Stimulated activated CD8-positive, alpha-beta memory T cell treated with anti-CD3 and anti-CD28 coated beads, Interleukin-7, amount 100 ng/mL, for 4 hours (primary cell): ENCODE data around the gene SDK2.

Source experiments
- DNase-seq, 2 donors: peaks; one replicate each; pipeline ENCODE4 v3.0.0-alpha.2; 2020; ENCODE audit warnings: low read depth in 2 of 2

Gene SDK2

GRCh38 chr17:73586275-73586832, 57.9 kb downstream of the SDK2 start:
- no peak for DNase-seq

- no peak for DNase-seq
Observed at GRCh38 chr17:73585583-73585982, 58.7 kb downstream of the SDK2 start.

- no peak for DNase-seq
Observed at GRCh38 chr17:73584987-73585386, 59.3 kb downstream of the SDK2 start.

- no peak for DNase-seq
Observed at GRCh38 chr17:73584049-73584448, 60.2 kb downstream of the SDK2 start.

GRCh38 chr17:73582821-73583220, 61.4 kb downstream of the SDK2 start:
- no peak for DNase-seq

- no peak for DNase-seq
Observed at GRCh38 chr17:73582359-73582758, 61.9 kb downstream of the SDK2 start.

- no peak for DNase-seq
Observed at GRCh38 chr17:73581379-73581778, 62.9 kb downstream of the SDK2 start.

GRCh38 chr17:73580073-73580710, 64.1 kb downstream of the SDK2 start:
- no peak for DNase-seq

- no peak for DNase-seq
Observed at GRCh38 chr17:73576556-73577098, 67.6 kb downstream of the SDK2 start.

- no peak for DNase-seq
Observed at GRCh38 chr17:73575470-73576221, 68.6 kb downstream of the SDK2 start.

GRCh38 chr17:73571511-73572130, 72.6 kb downstream of the SDK2 start:
- no peak for DNase-seq

GRCh38 chr17:73569762-73570319, 74.4 kb downstream of the SDK2 start:
- DNase-seq: no peak

- no peak for DNase-seq
Observed at GRCh38 chr17:73568934-73569333, 75.3 kb downstream of the SDK2 start.

GRCh38 chr17:73566905-73567782, 77.1 kb downstream of the SDK2 start:
- DNase-seq: no peak

GRCh38 chr17:73564843-73565242, 79.4 kb downstream of the SDK2 start:
- no peak for DNase-seq

GRCh38 chr17:73562896-73563295, 81.3 kb downstream of the SDK2 start:
- no peak for DNase-seq

GRCh38 chr17:73561111-73561510, 83.1 kb downstream of the SDK2 start:
- DNase-seq: no peak

- DNase-seq: no peak
Observed at GRCh38 chr17:73560661-73561060, 83.6 kb downstream of the SDK2 start.

- no peak for DNase-seq
Observed at GRCh38 chr17:73559532-73559931, 84.7 kb downstream of the SDK2 start.

- no peak for DNase-seq
Observed at GRCh38 chr17:73555199-73555960, 88.9 kb downstream of the SDK2 start.
